Mucosa of descending colon (tissue), 3 donors: Measurements from ENCODE around the gene SPTBN4. TPM values are rescaled to one million over a fixed set of nuclear protein-coding genes. Genes with fewer than 3 reads are reported as not detected.
"Not testable (repeated sequence)": the region's sequence is repeated elsewhere in the genome, so short reads cannot be mapped to it uniquely, and the experiment has no call there.

Source experiments
- ATAC-seq: fragments of 200-7000 bp; cut with Tn5 transposase; one replicate; pipeline ENCODE4 v1.9.1; 2020; ENCODE audit warnings: mild to moderate bottlenecking, moderate library complexity
- DNase-seq, 3 donors: peaks; one replicate each; pipeline ENCODE4 v3.0.0-alpha.2; 2020
- H3K36me3 ChIP-seq: fragments of 200-600 bp; one replicate; pipeline ENCODE4 v1.8.0; 2021; ENCODE audit warnings: low read depth, mild to moderate bottlenecking
- H3K4me1 ChIP-seq: fragments of 200-600 bp; one replicate; pipeline ENCODE4 v1.8.0; 2021; ENCODE audit warnings: low read depth, mild to moderate bottlenecking
- H3K4me3 ChIP-seq: fragments of 200-600 bp; one replicate; pipeline ENCODE4 v1.8.0; 2021; ENCODE audit warnings: mild to moderate bottlenecking
- H3K9me3 ChIP-seq: fragments of 200-600 bp; one replicate; pipeline ENCODE4 v1.8.0; 2021; ENCODE audit warnings: mild to moderate bottlenecking
- intact Hi-C, 2 donors: fragments of 100-400 bp; cut with DNase I in 1 of 2; cut with micrococcal nuclease in 1 of 2; formaldehyde crosslinking; loops; one replicate each; pipeline versions ENCODE4 v1.11.0 to v1.11.1; 2022; cut with DNase I, micrococcal nuclease
- total RNA-seq, 3 donors: library from RNA; stranded (reverse); fragmentation: NEBNext Ultra II Directional in 2 of 3; extraction: Animal tissue kit (Norgen Biotek cat#: 25700) in 2 of 3; gene quantifications; one replicate each; pipeline versions ENCODE4 v1.2.1 to v1.2.4, GENCODE V29; 2021 to 2023
- TF ChIP-seq, protein P1 (sequence below): fragments of 200-600 bp; IDR thresholded peaks from one replicate; pipeline ENCODE4 v1.8.0; 2022; ENCODE audit warnings: antibody characterized with exemption, mild to moderate bottlenecking
- donor health status: DM: no; HTN: no; CAD: no; lungs with moderate emphysema.
- donor health status: DM: no; HTN: no; CAD: no.
- donor health status: DM: no; HTN: yes; CAD: no.

SPTBN4 gene
- total RNA-seq, 3 donors from 2014 or later: 0.29 to 4.1 (median 0.82) TPM

GRCh38 chr19:40450664-40451063, 16.1 kb upstream of the SPTBN4 start:
- ATAC-seq (no peak), DNase-seq (no peak)
- Histone ChIP-seq H3K4me1 (no peaks in the 10 kb centered on the region), H3K36me3 (no peaks in the 10 kb centered on the region), H3K4me3 (no peak overlapping the region), H3K9me3 (no peaks in the 10 kb centered on the region)
- TF ChIP-seq, protein P1, sequence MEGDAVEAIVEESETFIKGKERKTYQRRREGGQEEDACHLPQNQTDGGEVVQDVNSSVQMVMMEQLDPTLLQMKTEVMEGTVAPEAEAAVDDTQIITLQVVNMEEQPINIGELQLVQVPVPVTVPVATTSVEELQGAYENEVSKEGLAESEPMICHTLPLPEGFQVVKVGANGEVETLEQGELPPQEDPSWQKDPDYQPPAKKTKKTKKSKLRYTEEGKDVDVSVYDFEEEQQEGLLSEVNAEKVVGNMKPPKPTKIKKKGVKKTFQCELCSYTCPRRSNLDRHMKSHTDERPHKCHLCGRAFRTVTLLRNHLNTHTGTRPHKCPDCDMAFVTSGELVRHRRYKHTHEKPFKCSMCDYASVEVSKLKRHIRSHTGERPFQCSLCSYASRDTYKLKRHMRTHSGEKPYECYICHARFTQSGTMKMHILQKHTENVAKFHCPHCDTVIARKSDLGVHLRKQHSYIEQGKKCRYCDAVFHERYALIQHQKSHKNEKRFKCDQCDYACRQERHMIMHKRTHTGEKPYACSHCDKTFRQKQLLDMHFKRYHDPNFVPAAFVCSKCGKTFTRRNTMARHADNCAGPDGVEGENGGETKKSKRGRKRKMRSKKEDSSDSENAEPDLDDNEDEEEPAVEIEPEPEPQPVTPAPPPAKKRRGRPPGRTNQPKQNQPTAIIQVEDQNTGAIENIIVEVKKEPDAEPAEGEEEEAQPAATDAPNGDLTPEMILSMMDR: no peak
- intact Hi-C loops: no loop called here

DNA sequence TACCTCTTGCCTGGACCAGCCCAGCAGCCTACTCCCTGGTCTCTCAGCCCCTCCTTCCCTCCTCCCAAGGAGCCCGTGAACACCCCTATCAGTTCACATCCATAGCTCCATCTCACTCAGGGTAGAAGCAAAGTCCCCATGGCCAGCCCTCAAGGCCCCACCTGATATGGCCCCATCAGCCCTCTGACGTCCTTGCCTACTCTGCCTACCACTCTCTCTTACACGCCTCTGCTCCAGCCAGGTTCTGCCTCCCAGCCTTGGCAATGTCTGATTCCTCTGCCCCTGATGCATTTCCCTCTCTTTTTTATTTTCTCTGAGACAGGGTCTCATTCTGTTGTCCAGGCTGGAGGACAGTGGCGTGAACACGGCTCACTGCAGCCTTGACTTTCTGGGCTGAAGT, 14.8 kb upstream of the SPTBN4 start:
- Histone ChIP-seq H3K36me3 (no peaks in the 10 kb centered on the region), H3K9me3 (no peaks in the 10 kb centered on the region), H3K4me3 (no peak overlapping the region), H3K4me1 (no peaks in the 10 kb centered on the region)
- intact Hi-C loops: no loop called here
- no peak for ATAC-seq
- DNase-seq: no peak
- TF ChIP-seq, protein P1: no peak

GRCh38 chr19:40453151-40453735, 13.6 kb upstream of the SPTBN4 start:
- Histone ChIP-seq H3K9me3 (no peaks in the 10 kb centered on the region), H3K4me3 (no peak overlapping the region), H3K36me3 (no peaks in the 10 kb centered on the region), H3K4me1 (no peaks in the 10 kb centered on the region)
- DNase-seq (no peak), ATAC-seq (no peak)
- intact Hi-C loops: no loop called here
- TF ChIP-seq, protein P1: no peak

- H3K4me3 ChIP-seq, ATAC-seq, H3K36me3 ChIP-seq, intact Hi-C loops, DNase-seq, H3K9me3 ChIP-seq, H3K4me1 ChIP-seq: not testable (repeated sequence)
Observed at GRCh38 chr19:40453943-40454342, 12.9 kb upstream of the SPTBN4 start.

GRCh38 chr19:40457048-40457447, 9.8 kb upstream of the SPTBN4 start:
- H3K36me3 ChIP-seq: no peaks in the 10 kb centered on the region
- peaks cover 3% of the 10 kb centered on the region for H3K4me1 ChIP-seq
- DNase-seq (no peak), ATAC-seq (no peak)
- H3K4me3 ChIP-seq: no peak overlapping the region
- TF ChIP-seq, protein P1: no peak
- H3K9me3 ChIP-seq: no peaks in the 10 kb centered on the region
- intact Hi-C loops: no loop called here

DNA sequence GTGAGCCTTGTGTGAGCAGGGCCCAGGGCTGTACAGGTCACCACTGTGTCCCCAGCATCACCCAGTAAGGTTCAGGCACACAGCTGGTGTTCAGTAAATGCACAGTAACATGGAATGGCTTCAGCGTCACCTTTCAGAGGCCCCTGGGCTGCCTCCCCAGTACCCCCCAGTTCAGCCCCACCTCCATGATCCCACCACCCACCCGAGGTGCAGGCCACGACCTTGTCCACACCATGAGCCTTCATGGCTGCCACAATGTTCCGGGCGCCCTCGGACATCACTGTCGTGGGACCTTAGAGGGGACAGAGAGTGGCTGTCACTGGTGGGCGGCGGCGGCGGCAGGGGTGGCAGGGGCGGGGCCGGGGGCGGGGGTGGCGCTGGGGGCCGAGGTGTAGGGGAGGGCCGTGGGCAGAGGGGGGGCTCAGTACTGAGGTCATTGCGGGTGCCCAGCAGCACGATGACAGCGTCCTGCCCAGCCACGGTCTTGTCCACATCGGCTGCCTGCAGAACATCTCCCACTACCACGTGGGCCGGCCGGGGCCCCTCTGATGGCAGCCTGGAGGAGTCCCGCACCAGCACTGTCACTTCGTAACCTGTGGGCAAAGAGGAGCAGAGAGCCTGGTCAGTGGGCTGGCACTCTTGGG, 8.7 kb upstream of the SPTBN4 start:
- Histone ChIP-seq H3K36me3 (no peaks in the 10 kb centered on the region), H3K9me3 (no peaks in the 10 kb centered on the region), H3K4me3 (no peak overlapping the region), H3K4me1 (peaks cover 3% of the 10 kb centered on the region)
- DNase-seq: no peak
- intact Hi-C loops: no loop called here
- no peak for ATAC-seq
- TF ChIP-seq, protein P1: no peak
